ENCODE data around the gene PLAC8.

DNA sequence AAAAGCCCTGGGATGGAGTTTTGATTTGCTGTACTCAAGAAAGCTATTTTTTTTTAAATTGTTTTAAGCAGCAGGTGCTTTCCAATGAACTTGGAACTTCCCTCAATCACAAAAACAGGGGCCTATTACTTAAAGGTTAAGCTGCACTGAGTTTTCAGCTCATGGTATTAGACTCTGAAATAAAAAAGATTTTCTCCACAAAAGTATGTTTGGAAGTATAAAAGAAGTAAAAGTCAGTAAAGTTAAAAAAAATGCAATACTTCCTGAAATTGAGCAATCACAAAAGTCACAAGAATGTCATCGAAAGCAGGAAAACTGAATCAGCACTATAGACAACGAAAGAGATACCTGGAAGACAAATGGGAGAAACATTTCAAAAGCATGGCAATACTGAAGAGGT, 38.9 kb upstream of the PLAC8 start:
- TF ChIP-seq, protein P1, sequence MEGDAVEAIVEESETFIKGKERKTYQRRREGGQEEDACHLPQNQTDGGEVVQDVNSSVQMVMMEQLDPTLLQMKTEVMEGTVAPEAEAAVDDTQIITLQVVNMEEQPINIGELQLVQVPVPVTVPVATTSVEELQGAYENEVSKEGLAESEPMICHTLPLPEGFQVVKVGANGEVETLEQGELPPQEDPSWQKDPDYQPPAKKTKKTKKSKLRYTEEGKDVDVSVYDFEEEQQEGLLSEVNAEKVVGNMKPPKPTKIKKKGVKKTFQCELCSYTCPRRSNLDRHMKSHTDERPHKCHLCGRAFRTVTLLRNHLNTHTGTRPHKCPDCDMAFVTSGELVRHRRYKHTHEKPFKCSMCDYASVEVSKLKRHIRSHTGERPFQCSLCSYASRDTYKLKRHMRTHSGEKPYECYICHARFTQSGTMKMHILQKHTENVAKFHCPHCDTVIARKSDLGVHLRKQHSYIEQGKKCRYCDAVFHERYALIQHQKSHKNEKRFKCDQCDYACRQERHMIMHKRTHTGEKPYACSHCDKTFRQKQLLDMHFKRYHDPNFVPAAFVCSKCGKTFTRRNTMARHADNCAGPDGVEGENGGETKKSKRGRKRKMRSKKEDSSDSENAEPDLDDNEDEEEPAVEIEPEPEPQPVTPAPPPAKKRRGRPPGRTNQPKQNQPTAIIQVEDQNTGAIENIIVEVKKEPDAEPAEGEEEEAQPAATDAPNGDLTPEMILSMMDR (IDR thresholded peaks at IDR 0.05; ENCODE audit: low read length) = no peak
- TF ChIP-seq EZH2 (optimal IDR thresholded peaks at IDR 0.05; ENCODE audit: low read depth, low read length) (no peak), EZH2phosphoT487 (IDR thresholded peaks at IDR 0.05; ENCODE audit: low read length) (no peak)
